ENCODE results near the gene WFDC5. TPM values are rescaled to one million over a fixed set of nuclear protein-coding genes. Genes with fewer than 3 reads are reported as not detected.
"Not testable (repeated sequence)": the region's sequence is repeated elsewhere in the genome, so short reads cannot be mapped to it uniquely, and the experiment has no call there.

The WFDC5 gene
- total RNA-seq, 1 donor from 2014 or later, result not detected

GRCh38 chr20:45092898-45093297 lies 22.1 kb downstream of the WFDC5 start:
- FAIRE-seq (no peak), DNase-seq (ENCODE audit: low spot score in 2 of 2) (no peak)

GRCh38 chr20:45091366-45091765 lies 23.6 kb downstream of the WFDC5 start:
- DNase-seq (ENCODE audit: low spot score in 2 of 2), result no peak
- FAIRE-seq, result no peak

- FAIRE-seq (no peak), DNase-seq (ENCODE audit: low spot score in 2 of 2) (no peak)
Measured at GRCh38 chr20:45090481-45090880, 24.5 kb downstream of the WFDC5 start.

GRCh38 chr20:45088247-45088646 lies 26.7 kb downstream of the WFDC5 start:
- FAIRE-seq (no peak), DNase-seq (ENCODE audit: low spot score in 2 of 2) (no peak)

- no peak for DNase-seq (ENCODE audit: low spot score in 2 of 2)
- FAIRE-seq, result no peak
Measured at GRCh38 chr20:45087814-45088213, 27.2 kb downstream of the WFDC5 start.

- DNase-seq (ENCODE audit: low spot score in 2 of 2) (no peak), FAIRE-seq (no peak)
Measured at GRCh38 chr20:45087097-45087790, 27.7 kb downstream of the WFDC5 start.

GRCh38 chr20:45085867-45086266 lies 29.1 kb downstream of the WFDC5 start:
- no peak for FAIRE-seq
- DNase-seq (ENCODE audit: low spot score in 2 of 2), result no peak

- no peak for FAIRE-seq
Measured at GRCh38 chr20:45085289-45085688, 29.7 kb downstream of the WFDC5 start.

GRCh38 chr20:45083127-45083526 lies 31.8 kb downstream of the WFDC5 start:
- no peak for FAIRE-seq

More at GRCh38 chr20:45085289-45085688, 29.7 kb downstream of the WFDC5 start:
- no peak for DNase-seq (ENCODE audit: low spot score in 2 of 2)

GRCh38 chr20:45082468-45082867 lies 32.5 kb downstream of the WFDC5 start:
- FAIRE-seq, result no peak
- DNase-seq (ENCODE audit: low spot score in 2 of 2), result no peak

More at GRCh38 chr20:45083127-45083526, 31.8 kb downstream of the WFDC5 start:
- DNase-seq (ENCODE audit: low spot score in 2 of 2), result no peak

GRCh38 chr20:45080867-45081624 lies 33.9 kb downstream of the WFDC5 start:
- DNase-seq (ENCODE audit: low spot score in 2 of 2), result no peak
- no peak for FAIRE-seq

- DNase-seq (ENCODE audit: low spot score in 2 of 2) (no peak), FAIRE-seq (no peak)
Measured at GRCh38 chr20:45077559-45077958, 37.4 kb downstream of the WFDC5 start.

- FAIRE-seq, result no peak
- DNase-seq (ENCODE audit: low spot score in 2 of 2), result no peak
Measured at GRCh38 chr20:45073221-45073620, 41.8 kb downstream of the WFDC5 start.

GRCh38 chr20:45072066-45072465 lies 42.9 kb downstream of the WFDC5 start:
- DNase-seq (ENCODE audit: low spot score in 2 of 2), result no peak
- no peak for FAIRE-seq

GRCh38 chr20:45070932-45071632 lies 43.9 kb downstream of the WFDC5 start:
- no peak for FAIRE-seq

GRCh38 chr20:45069261-45069660 lies 45.7 kb downstream of the WFDC5 start:
- DNase-seq (ENCODE audit: low spot score in 2 of 2), result no peak
- FAIRE-seq, result no peak

More at GRCh38 chr20:45070932-45071632, 43.9 kb downstream of the WFDC5 start:
- no peak for DNase-seq (ENCODE audit: low spot score in 2 of 2)

GRCh38 chr20:45067558-45067957 lies 47.4 kb downstream of the WFDC5 start:
- no peak for DNase-seq (ENCODE audit: low spot score in 2 of 2)
- FAIRE-seq, result no peak

GRCh38 chr20:45067087-45067486 lies 47.9 kb downstream of the WFDC5 start:
- DNase-seq (ENCODE audit: low spot score in 2 of 2) (no peak), FAIRE-seq (no peak)

- FAIRE-seq, result no peak
Measured at GRCh38 chr20:45066372-45066771, 48.6 kb downstream of the WFDC5 start.

GRCh38 chr20:45064812-45065211 lies 50.2 kb downstream of the WFDC5 start:
- DNase-seq (ENCODE audit: low spot score in 2 of 2) (no peak), FAIRE-seq (no peak)

More at GRCh38 chr20:45066372-45066771, 48.6 kb downstream of the WFDC5 start:
- no peak for DNase-seq (ENCODE audit: low spot score in 2 of 2)

GRCh38 chr20:45063107-45063506 lies 51.9 kb downstream of the WFDC5 start:
- not testable (repeated sequence) for DNase-seq (ENCODE audit: low spot score in 2 of 2); FAIRE-seq

All from frontal cortex (tissue), 4 donors.